Subcutaneous adipose tissue (tissue), 4 donors: ENCODE data around the gene MGRN1. TPM values are rescaled to one million over a fixed set of nuclear protein-coding genes. Genes with fewer than 3 reads are reported as not detected.

Source experiments
- total RNA-seq, 4 donors: library from RNA; depleted of rRNA; stranded (reverse); fragments of >200 nt; gene quantifications; one replicate each; pipeline ENCODE4 v1.1.0, GENCODE V29; 2016
- TF ChIP-seq, protein P1 (sequence below): fragments of 450-650 bp; IDR thresholded peaks from one replicate; pipeline ENCODE4 v1.5.1; 2016; ENCODE audit warnings: low read depth, mild to moderate bottlenecking, control low read depth, antibody characterized with exemption, moderate library complexity

Gene MGRN1
- total RNA-seq, 4 donors from 2014 or later: 21.2 to 44.5 (median 25.2) TPM

GRCh38 chr16:4652561-4652960 is 27.9 kb downstream of the MGRN1 start:
- TF ChIP-seq, protein P1, sequence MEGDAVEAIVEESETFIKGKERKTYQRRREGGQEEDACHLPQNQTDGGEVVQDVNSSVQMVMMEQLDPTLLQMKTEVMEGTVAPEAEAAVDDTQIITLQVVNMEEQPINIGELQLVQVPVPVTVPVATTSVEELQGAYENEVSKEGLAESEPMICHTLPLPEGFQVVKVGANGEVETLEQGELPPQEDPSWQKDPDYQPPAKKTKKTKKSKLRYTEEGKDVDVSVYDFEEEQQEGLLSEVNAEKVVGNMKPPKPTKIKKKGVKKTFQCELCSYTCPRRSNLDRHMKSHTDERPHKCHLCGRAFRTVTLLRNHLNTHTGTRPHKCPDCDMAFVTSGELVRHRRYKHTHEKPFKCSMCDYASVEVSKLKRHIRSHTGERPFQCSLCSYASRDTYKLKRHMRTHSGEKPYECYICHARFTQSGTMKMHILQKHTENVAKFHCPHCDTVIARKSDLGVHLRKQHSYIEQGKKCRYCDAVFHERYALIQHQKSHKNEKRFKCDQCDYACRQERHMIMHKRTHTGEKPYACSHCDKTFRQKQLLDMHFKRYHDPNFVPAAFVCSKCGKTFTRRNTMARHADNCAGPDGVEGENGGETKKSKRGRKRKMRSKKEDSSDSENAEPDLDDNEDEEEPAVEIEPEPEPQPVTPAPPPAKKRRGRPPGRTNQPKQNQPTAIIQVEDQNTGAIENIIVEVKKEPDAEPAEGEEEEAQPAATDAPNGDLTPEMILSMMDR: no peak

GRCh38 chr16:4654011-4654963 is 29.7 kb downstream of the MGRN1 start:
- TF ChIP-seq, protein P1: no peak

DNA sequence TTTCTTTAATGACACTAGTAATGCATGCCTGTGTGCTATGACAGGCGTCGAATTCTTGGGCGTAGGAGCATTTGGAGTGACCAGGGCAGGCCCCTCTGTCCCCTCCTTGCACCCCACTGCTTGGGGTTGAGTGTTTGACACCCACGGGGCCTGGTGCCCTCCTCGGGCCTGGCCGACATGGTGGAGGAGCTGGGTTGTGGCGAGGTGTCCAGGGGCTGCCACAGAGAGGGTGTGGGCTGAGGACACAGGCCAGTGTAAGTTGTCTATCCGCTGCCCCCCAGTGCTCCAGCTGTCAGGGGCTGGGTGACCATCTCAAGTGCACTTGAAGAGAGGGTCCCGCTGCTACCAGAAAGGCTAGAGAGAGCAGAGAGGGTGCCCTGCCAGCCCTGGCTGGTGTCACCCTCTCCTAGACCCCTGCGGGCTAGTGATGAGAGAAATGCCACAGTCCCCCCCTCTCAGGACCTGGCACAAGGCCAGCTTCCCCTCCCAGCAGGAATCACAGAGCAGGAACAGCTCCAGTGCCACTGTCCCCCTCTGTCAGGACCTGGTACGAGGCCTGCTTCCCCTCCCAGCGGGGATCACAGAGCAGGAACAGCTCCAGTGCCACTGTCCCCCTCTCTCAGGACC is 30.5 kb downstream of the MGRN1 start:
- TF ChIP-seq, protein P1: no peak

- TF ChIP-seq, protein P1: no peak
Measured at GRCh38 chr16:4655801-4656200, 31.2 kb downstream of the MGRN1 start.

- TF ChIP-seq, protein P1: no peak
Measured at GRCh38 chr16:4656221-4656620, 31.6 kb downstream of the MGRN1 start.

- TF ChIP-seq, protein P1: no peak
Measured at GRCh38 chr16:4656695-4657686, 32.4 kb downstream of the MGRN1 start.
